ENCODE results near the gene CYBA. TPM values are rescaled to one million over a fixed set of nuclear protein-coding genes. Genes with fewer than 3 reads are reported as not detected.

The CYBA gene
- total and polyA plus RNA-seq, 10 of the 15 experiments (the other 5 are each of a cell fraction or from before 2014, with no cell fraction given): 0.55 to 598 (median 258) TPM

DNA sequence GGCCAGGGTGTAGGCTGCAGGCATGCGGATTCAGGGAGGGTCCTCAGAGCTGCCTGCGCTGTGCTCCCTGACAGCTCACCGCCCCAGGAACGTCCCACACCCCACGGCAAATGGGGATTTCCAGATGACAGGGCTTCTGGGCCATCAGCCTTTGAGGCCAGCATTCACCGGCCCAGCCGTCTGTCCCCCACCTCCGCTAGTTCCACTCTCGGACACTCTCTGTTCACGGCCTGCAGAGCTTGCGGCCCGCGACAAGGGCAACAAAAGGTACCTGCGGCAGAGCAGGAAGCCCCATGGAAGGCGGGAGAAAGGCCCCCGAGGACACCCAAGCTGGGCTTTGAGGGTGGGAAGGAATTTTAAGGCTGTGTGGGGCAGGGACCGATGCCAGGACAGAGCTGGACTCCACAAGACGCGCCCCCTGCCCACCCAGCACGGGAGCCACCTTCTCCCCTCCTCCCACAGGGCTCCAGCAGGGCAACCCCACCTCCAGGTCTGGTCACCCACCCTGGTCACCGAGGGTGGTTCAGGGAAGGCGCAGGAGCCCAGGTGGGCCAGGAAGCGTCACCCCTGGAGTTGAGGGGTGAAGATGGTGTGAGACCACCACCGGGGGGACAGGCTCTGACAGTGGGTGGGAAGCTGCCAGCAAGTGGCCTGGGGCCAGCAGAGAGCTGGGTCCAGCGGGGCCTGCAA is 5.6 kb upstream of the CYBA start:
- in situ Hi-C loops (cut with MboI): no loop called here
- BruUV-seq (replicated peaks): no TSS peak
- ChIA-PET SMC1A (ENCODE audit: uncharacterized antibody, unreplicated experiment) (no interaction called here), POLR2A (no interaction called here), RAD21 (ENCODE audit: unreplicated experiment) (no interaction called here), CTCF (no interaction called here)
- Histone ChIP-seq H3K9ac (ENCODE audit: control insufficient read depth, insufficient read depth, low read length) (no peak overlapping the region), H3K79me2 (ENCODE audit: control insufficient read depth, insufficient read depth, low read length) (peaks cover 26% of the 10 kb centered on the region), H4K20me1 (ENCODE audit: control insufficient read depth, insufficient read depth) (no peaks in the 10 kb centered on the region), H3K4me2 (ENCODE audit: control insufficient read depth, insufficient read depth) (no peak overlapping the region), H3K27ac (ENCODE audit: control insufficient read depth, insufficient read depth) (no peak overlapping the region), H3K27me3 (replicated peaks in 1 of 2; ENCODE audit: control insufficient read depth in 2 of 2, insufficient read depth in 2 of 2, low read length in 1 of 2) (no peaks in the 10 kb centered on the region), H2AFZ (ENCODE audit: control insufficient read depth, low read depth, low read length) (no peak overlapping the region), H3K9me3 (replicated peaks; ENCODE audit: control insufficient read depth, insufficient read depth, low read length) (no peaks in the 10 kb centered on the region), H3K4me3 (no peak overlapping the region), H3K36me3 (ENCODE audit: control insufficient read depth in 2 of 2, insufficient read depth in 2 of 2, low read length in 1 of 2) (peaks cover 6 to 19% of the 10 kb centered on the region in 2 experiments), H3K4me1 (ENCODE audit: control insufficient read depth, insufficient read depth, low read length) (peaks cover 16% of the 10 kb centered on the region)
- intact Hi-C loops (cut with micrococcal nuclease; ENCODE audit: unreplicated experiment): no loop called here
- 79% methylated on average over 25 of the region's 25 CpGs for WGBS (ENCODE audit: insufficient coverage, insufficient replicate concordance, low lambda C conversion rate, missing lambda C conversion rate)
- DNase-seq (ENCODE audit: low read depth, low spot score): no peak
- TF ChIP-seq FOS (IDR thresholded peaks at IDR 0.05; ENCODE audit: borderline replicate concordance, extremely low read depth, insufficient read length) (no peak), NRF1 (conservative IDR thresholded peaks at IDR 0.05; ENCODE audit: low read depth, low read length) (no peak), TCF12 (IDR thresholded peaks at IDR 0.05; ENCODE audit: low read depth, low read length) (no peak), BCL11A (IDR thresholded peaks at IDR 0.05; ENCODE audit: low read depth, low read length) (no peak), ESRRA (IDR thresholded peaks at IDR 0.05; ENCODE audit: low read length) (no peak), ELK1 (IDR thresholded peaks at IDR 0.05; ENCODE audit: low read depth, low read length) (no peak), CBX5 (IDR thresholded peaks at IDR 0.05; ENCODE audit: low read depth) (no peak), ZNF592 (IDR thresholded peaks at IDR 0.05) (no peak), IKZF1 (conservative IDR thresholded peaks at IDR 0.05) (no peak), GATAD2B (conservative IDR thresholded peaks at IDR 0.05; ENCODE audit: low read depth) (no peak), BRCA1 (IDR thresholded peaks at IDR 0.05; ENCODE audit: low read depth, low read length) (no peak), PKNOX1 (IDR thresholded peaks at IDR 0.05) (no peak), RB1 (IDR thresholded peaks at IDR 0.05; ENCODE audit: borderline replicate concordance) (no peak), NKRF (conservative IDR thresholded peaks at IDR 0.05) (no peak), SIN3A (IDR thresholded peaks at IDR 0.05; ENCODE audit: low read depth, low read length) (no peak), ZNF622 (IDR thresholded peaks at IDR 0.05) (no peak)
- TF ChIP-seq, protein P1, sequence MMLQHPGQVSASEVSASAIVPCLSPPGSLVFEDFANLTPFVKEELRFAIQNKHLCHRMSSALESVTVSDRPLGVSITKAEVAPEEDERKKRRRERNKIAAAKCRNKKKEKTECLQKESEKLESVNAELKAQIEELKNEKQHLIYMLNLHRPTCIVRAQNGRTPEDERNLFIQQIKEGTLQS (IDR thresholded peaks at IDR 0.05; ENCODE audit: borderline replicate concordance, extremely low read depth, low read depth, low read length): no peak
- ATAC-seq: no peak
- FAIRE-seq: no peak

Data from GM12878 (cell line).